Colonic mucosa (tissue), 4 donors: ENCODE results near the gene GABBR2. TPM values are rescaled to one million over a fixed set of nuclear protein-coding genes. Genes with fewer than 3 reads are reported as not detected.

ENCODE experiments used
- DNase-seq: peaks from one replicate; pipeline ENCODE4 v3.0.0-alpha.2; 2020
- H3K27ac ChIP-seq: fragments of 200-600 bp; one replicate; pipeline ENCODE4 v1.8.0; 2021
- H3K27me3 ChIP-seq: fragments of 200-600 bp; one replicate; pipeline ENCODE4 v1.8.0; 2021
- H3K36me3 ChIP-seq: fragments of 200-600 bp; one replicate; pipeline ENCODE4 v1.8.0; 2021
- H3K4me1 ChIP-seq: fragments of 200-600 bp; one replicate; pipeline ENCODE4 v1.8.0; 2021; ENCODE audit warnings: mild to moderate bottlenecking
- H3K4me3 ChIP-seq: fragments of 200-600 bp; one replicate; pipeline ENCODE4 v1.8.0; 2021
- H3K9ac ChIP-seq, 2 donors: one replicate each; pipeline ENCODE4 v1.7.0; 2013; ENCODE audit warnings: control low read depth in 2 of 2, low read depth in 2 of 2, low read length in 2 of 2
- H3K9me3 ChIP-seq: fragments of 200-600 bp; one replicate; pipeline ENCODE4 v1.8.0; 2021
- CTCF ChIP-seq: fragments of 200-600 bp; IDR thresholded peaks from one replicate; pipeline ENCODE4 v1.8.0; 2022; ENCODE audit warnings: antibody characterized with exemption, mild to moderate bottlenecking
- intact Hi-C: fragments of 100-400 bp; cut with DNase I; formaldehyde crosslinking; loops from one replicate; pipeline ENCODE4 v1.14.1; 2022
- total RNA-seq, 2 donors: library from RNA; stranded (reverse); fragmentation: NEBNext Ultra II Directional in 1 of 2; extraction: Animal tissue kit (Norgen Biotek cat#: 25700) in 1 of 2; gene quantifications; one replicate each; pipeline ENCODE4 v1.2.1, GENCODE V29; 2021
- donor health status: healthy.
- donor health status: DM: no; HTN: no; CAD: no.
- donor health status: DM: no; HTN: no; CAD: no.

The GABBR2 gene
- total RNA-seq, 2 donors from 2014 or later: 0.05 TPM; not detected in 1

GRCh38 chr9:98572796-98573195 lies 135.9 kb downstream of the GABBR2 start:
- intact Hi-C loops: no loop called here
- Histone ChIP-seq H3K27ac (no peak overlapping the region), H3K9me3 (no peaks in the 10 kb centered on the region), H3K36me3 (no peaks in the 10 kb centered on the region), H3K4me1 (no peaks in the 10 kb centered on the region), H3K9ac (no peak overlapping the region), H3K27me3 (no peaks in the 10 kb centered on the region), H3K4me3 (no peak overlapping the region)
- no peak for TF ChIP-seq CTCF
- no peak for DNase-seq

GRCh38 chr9:98572054-98572627 lies 136.6 kb downstream of the GABBR2 start:
- H3K27me3 ChIP-seq: no peaks in the 10 kb centered on the region
- no peaks in the 10 kb centered on the region for H3K36me3 ChIP-seq
- H3K9ac ChIP-seq: no peak overlapping the region
- H3K4me1 ChIP-seq: no peaks in the 10 kb centered on the region
- no peak overlapping the region for H3K27ac ChIP-seq
- DNase-seq: no peak
- TF ChIP-seq CTCF: no peak
- H3K9me3 ChIP-seq: no peaks in the 10 kb centered on the region
- intact Hi-C loops: no loop called here
- H3K4me3 ChIP-seq: no peak overlapping the region

GRCh38 chr9:98571643-98572042 lies 137.1 kb downstream of the GABBR2 start:
- no peaks in the 10 kb centered on the region for H3K9me3 ChIP-seq
- no peaks in the 10 kb centered on the region for H3K36me3 ChIP-seq
- H3K27me3 ChIP-seq: no peaks in the 10 kb centered on the region
- intact Hi-C loops: no loop called here
- H3K27ac ChIP-seq: no peak overlapping the region
- no peak for TF ChIP-seq CTCF
- no peak overlapping the region for H3K4me3 ChIP-seq
- H3K9ac ChIP-seq: no peak overlapping the region
- H3K4me1 ChIP-seq: no peaks in the 10 kb centered on the region
- DNase-seq: no peak

- H3K27ac ChIP-seq: no peak overlapping the region
- no peak overlapping the region for H3K4me3 ChIP-seq
- no peaks in the 10 kb centered on the region for H3K9me3 ChIP-seq
- no peaks in the 10 kb centered on the region for H3K36me3 ChIP-seq
- no peaks in the 10 kb centered on the region for H3K4me1 ChIP-seq
- no peak overlapping the region for H3K9ac ChIP-seq
- H3K27me3 ChIP-seq: no peaks in the 10 kb centered on the region
- intact Hi-C loops: no loop called here
- TF ChIP-seq CTCF: no peak
- DNase-seq: no peak
Measured at GRCh38 chr9:98570663-98571440, 137.9 kb downstream of the GABBR2 start.

- Histone ChIP-seq H3K9me3 (no peaks in the 10 kb centered on the region), H3K27me3 (no peaks in the 10 kb centered on the region), H3K27ac (no peak overlapping the region), H3K36me3 (no peaks in the 10 kb centered on the region), H3K4me3 (no peak overlapping the region), H3K4me1 (no peaks in the 10 kb centered on the region), H3K9ac (no peak overlapping the region)
- no peak for TF ChIP-seq CTCF
- DNase-seq: no peak
- intact Hi-C loops: no loop called here
Measured at GRCh38 chr9:98570055-98570454, 138.7 kb downstream of the GABBR2 start.
